GM23248 (cell line): Measurements from ENCODE around the gene ZNF385B. TPM values are rescaled to one million over a fixed set of nuclear protein-coding genes. Genes with fewer than 3 reads are reported as not detected.

Experiments
- DNase-seq: peaks from one replicate; pipeline ENCODE4 v3.0.0-alpha.2; 2015
- H2AFZ ChIP-seq: fragments of 200-600 bp; sonication (generic); 2 replicates; pipeline ENCODE4 v1.6.1; 2016; ENCODE audit warnings: antibody characterized with exemption
- H3F3A ChIP-seq: fragments of 200-600 bp; sonication (generic); 2 replicates; pipeline ENCODE4 v1.6.1; 2016; ENCODE audit warnings: mild to moderate bottlenecking, antibody characterized with exemption, mixed run types; ENCODE audit not compliant: insufficient read depth
- H3K27ac ChIP-seq: fragments of 200-600 bp; sonication (generic); 2 replicates; pipeline ENCODE4 v1.5.1; 2016; ENCODE audit warnings: mild to moderate bottlenecking
- H3K27me3 ChIP-seq: fragments of 200-600 bp; sonication (generic); replicated peaks from 2 replicates; pipeline ENCODE4 v1.6.1; 2016; ENCODE audit warnings: mild to moderate bottlenecking; ENCODE audit not compliant: insufficient read depth
- H3K36me3 ChIP-seq: fragments of 200-600 bp; sonication (generic); 2 replicates; pipeline ENCODE4 v1.6.1; 2016; ENCODE audit warnings: low read depth, mild to moderate bottlenecking
- H3K4me1 ChIP-seq: fragments of 200-600 bp; sonication (generic); 2 replicates; pipeline ENCODE4 v1.6.1; 2016; ENCODE audit warnings: mild to moderate bottlenecking; ENCODE audit not compliant: insufficient read depth
- H3K4me2 ChIP-seq: fragments of 200-600 bp; sonication (generic); one replicate; pipeline ENCODE4 v1.6.1; 2016; ENCODE audit warnings: mild to moderate bottlenecking; ENCODE audit not compliant: unreplicated experiment
- H3K4me3 ChIP-seq: fragments of 200-600 bp; sonication (generic); 2 replicates; pipeline ENCODE4 v1.5.1; 2016; ENCODE audit warnings: mild to moderate bottlenecking
- H3K79me2 ChIP-seq: fragments of 200-600 bp; sonication (generic); 2 replicates; pipeline ENCODE4 v1.6.1; 2016; ENCODE audit warnings: mild to moderate bottlenecking; ENCODE audit not compliant: insufficient read depth
- H3K9ac ChIP-seq: fragments of 200-600 bp; sonication (generic); 2 replicates; pipeline ENCODE4 v1.6.1; 2016; ENCODE audit warnings: mild to moderate bottlenecking
- H3K9me2 ChIP-seq: fragments of 200-600 bp; sonication (generic); 2 replicates; pipeline ENCODE4 v1.6.1; 2016; ENCODE audit warnings: mixed run types, mild to moderate bottlenecking, moderate library complexity; ENCODE audit not compliant: insufficient read depth
- H3K9me3 ChIP-seq: fragments of 200-600 bp; sonication (generic); one replicate; pipeline ENCODE4 v1.6.1; 2017; ENCODE audit warnings: low read depth
- H4K20me1 ChIP-seq: fragments of 200-600 bp; sonication (generic); 2 replicates; pipeline ENCODE4 v1.6.0; 2016; ENCODE audit not compliant: insufficient read depth
- EZH2 ChIP-seq: fragments of 200-600 bp; sonication (generic); IDR thresholded peaks from 2 replicates; pipeline ENCODE4 v1.6.1; 2018; ENCODE audit warnings: antibody characterized with exemption, mild to moderate bottlenecking; ENCODE audit not compliant: insufficient read depth, poor library complexity, severe bottlenecking
- EZH2phosphoT487 ChIP-seq: fragments of 200-600 bp; sonication (generic); IDR thresholded peaks from 2 replicates; pipeline ENCODE4 v1.6.1; 2018; ENCODE audit warnings: antibody characterized with exemption, moderate library complexity, mild to moderate bottlenecking, low read depth; ENCODE audit not compliant: insufficient read depth
- WGBS, 2 experiments: methylation state at CpG; one replicate each; pipeline ENCODE4 v1.1.6; 2015 to 2017; ENCODE audit warnings: low lambda C conversion rate in 2 of 2, low coverage in 1 of 2; ENCODE audit errors: missing lambda C conversion rate in 2 of 2; 5-methylcytosine and 5-hydroxymethylcytosine counted together
- in situ Hi-C: fragments of 300-500 bp; cut with MboI; formaldehyde crosslinking; loops from 2 replicates; pipeline ENCODE4 v1.15.0; 2020
- polyA plus RNA-seq: library from polyadenylated mRNA; unstranded; fragments of >200 nt; fragmentation: Nextera tagmentation; extraction: Ambion mirVana; gene quantifications from 2 replicates; pipeline ENCODE4 v1.2.1, GENCODE V29; 2016
- total RNA-seq: library from RNA; depleted of rRNA; stranded (reverse); fragments of >200 nt; shearing (Covaris generic); gene quantifications from 2 replicates; pipeline ENCODE4 v1.2.3, GENCODE V29; 2014

The ZNF385B gene
- total and polyA plus RNA-seq, 2 experiments from 2014 or later, result 0.30 TPM; not detected in 1

DNA sequence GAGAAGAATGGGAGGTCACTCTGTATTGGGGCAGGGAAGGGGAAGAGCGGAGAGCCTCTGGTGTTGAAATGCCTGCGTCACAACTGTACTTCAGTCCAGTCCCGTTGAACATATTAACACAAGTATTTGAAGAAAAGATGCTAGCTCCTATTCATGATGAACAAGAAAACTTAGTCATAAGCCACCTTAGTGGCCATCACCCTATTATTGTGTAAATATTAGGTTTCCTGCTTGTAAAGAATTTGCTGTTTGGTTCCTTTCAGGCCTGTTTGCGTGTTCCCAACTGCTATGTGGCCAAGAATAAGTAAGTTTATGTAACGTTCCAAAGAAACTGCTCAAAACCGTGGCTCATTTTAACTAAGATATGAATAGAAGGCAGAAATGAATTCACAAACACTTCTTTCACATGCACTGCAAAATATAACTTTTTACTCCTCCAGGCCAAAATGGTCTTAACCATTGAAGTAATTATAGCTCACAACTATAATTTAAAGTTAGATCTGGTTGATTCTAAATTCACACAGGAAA is 204.3 kb downstream of the ZNF385B start:
- no peak overlapping the region for H2AFZ ChIP-seq
- TF ChIP-seq EZH2 (no peak), EZH2phosphoT487 (no peak)
- no peaks in the 10 kb centered on the region for H4K20me1 ChIP-seq
- H3F3A ChIP-seq, result no peaks in the 10 kb centered on the region
- H3K79me2 ChIP-seq, result no peaks in the 10 kb centered on the region
- peaks cover 11% of the 10 kb centered on the region for H3K4me1 ChIP-seq
- H3K9ac ChIP-seq, result no peak overlapping the region
- no peak for DNase-seq
- H3K27me3 ChIP-seq, result no peaks in the 10 kb centered on the region
- H3K9me2 ChIP-seq, result no peaks in the 10 kb centered on the region
- H3K36me3 ChIP-seq, result no peaks in the 10 kb centered on the region
- WGBS, 2 experiments, result 75 to 80% methylated on average over 6 of the region's 6 CpGs
- no peak overlapping the region for H3K4me2 ChIP-seq
- no peak overlapping the region for H3K27ac ChIP-seq
- in situ Hi-C loops, result no loop called here
- no peaks in the 10 kb centered on the region for H3K9me3 ChIP-seq
- no peak overlapping the region for H3K4me3 ChIP-seq

DNA sequence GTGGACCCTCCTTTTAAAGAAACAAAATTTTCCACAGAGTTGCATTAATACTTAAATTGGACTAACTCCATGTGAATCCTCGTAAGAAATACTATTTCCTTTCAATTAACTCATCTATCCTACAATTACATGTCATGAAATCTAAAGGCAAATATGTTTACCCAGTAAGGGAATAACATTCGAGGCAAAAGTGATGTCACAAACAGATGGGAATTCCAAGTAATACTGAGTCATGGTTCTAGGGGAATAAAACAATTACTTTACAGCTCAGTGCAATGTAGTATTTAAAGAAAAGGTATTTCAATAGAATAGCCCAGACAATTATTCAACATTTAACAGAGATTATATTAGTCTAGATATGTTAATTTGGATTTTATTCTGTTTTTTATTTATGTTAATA is 205.8 kb downstream of the ZNF385B start:
- TF ChIP-seq EZH2, result no peak
- no peak for TF ChIP-seq EZH2phosphoT487
- Histone ChIP-seq H3F3A (no peaks in the 10 kb centered on the region), H4K20me1 (no peaks in the 10 kb centered on the region), H3K4me2 (peak overlapping the region; percentile 28), H3K4me1 (peaks cover 11% of the 10 kb centered on the region), H3K27ac (no peak overlapping the region), H3K36me3 (no peaks in the 10 kb centered on the region), H2AFZ (no peak overlapping the region), H3K9me3 (no peaks in the 10 kb centered on the region), H3K79me2 (no peaks in the 10 kb centered on the region), H3K9ac (no peak overlapping the region), H3K4me3 (no peak overlapping the region), H3K27me3 (no peaks in the 10 kb centered on the region), H3K9me2 (no peaks in the 10 kb centered on the region)
- peak; percentile 72 for DNase-seq
- 4 to 5% methylated on average over 2 of the region's 2 CpGs for WGBS, 2 experiments
- in situ Hi-C loops, result no loop called here

DNA sequence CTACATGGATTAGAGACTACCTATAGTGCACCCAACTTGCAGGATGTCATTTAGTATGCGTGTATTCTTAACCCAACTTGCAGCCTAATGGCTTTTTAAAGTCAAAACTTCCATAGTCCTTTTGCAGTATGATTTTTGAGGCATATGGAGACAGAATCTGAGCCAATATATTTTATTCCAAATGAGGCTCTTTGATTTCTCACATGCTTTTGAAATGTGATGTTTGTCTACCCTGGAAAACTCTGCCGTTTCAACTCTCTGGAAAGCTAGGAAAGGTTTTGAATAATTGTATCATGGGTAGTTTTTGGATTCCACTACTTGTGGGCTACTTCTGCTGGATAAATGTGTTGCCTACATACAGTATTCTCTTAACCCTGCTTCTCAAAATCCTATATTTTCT is 206.6 kb downstream of the ZNF385B start:
- Histone ChIP-seq H3K9me3 (no peaks in the 10 kb centered on the region), H3K36me3 (no peaks in the 10 kb centered on the region), H3F3A (no peaks in the 10 kb centered on the region), H3K4me2 (no peak overlapping the region), H3K9me2 (no peaks in the 10 kb centered on the region), H3K27me3 (no peaks in the 10 kb centered on the region), H3K4me1 (peaks cover 11% of the 10 kb centered on the region), H3K79me2 (no peaks in the 10 kb centered on the region), H3K27ac (no peak overlapping the region), H4K20me1 (no peaks in the 10 kb centered on the region), H3K4me3 (no peak overlapping the region), H2AFZ (no peak overlapping the region), H3K9ac (no peak overlapping the region)
- in situ Hi-C loops, result no loop called here
- DNase-seq, result no peak
- 96 to 98% methylated on average over 2 of the region's 2 CpGs for WGBS, 2 experiments
- TF ChIP-seq EZH2phosphoT487, result no peak
- TF ChIP-seq EZH2, result no peak

DNA sequence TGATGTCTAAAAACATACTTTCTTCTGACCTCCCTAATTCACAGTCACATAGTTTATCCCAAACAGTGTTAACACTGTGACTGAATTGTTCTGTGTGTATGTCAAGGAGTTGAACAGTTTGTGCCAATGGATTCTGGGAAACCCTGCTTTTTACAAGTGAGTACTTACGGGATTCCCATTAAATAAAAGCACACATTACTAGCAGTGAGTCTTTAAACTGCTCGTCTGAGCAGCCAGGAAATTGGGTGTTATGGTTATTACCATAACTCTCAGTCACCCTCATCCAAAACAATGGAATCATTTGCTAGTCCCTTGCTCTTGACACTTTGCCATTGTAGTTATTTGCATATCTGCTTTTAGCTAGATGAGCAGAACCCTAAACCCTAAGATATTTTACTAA is 209.1 kb downstream of the ZNF385B start:
- H3K9me2 ChIP-seq, result no peaks in the 10 kb centered on the region
- no peak overlapping the region for H3K27ac ChIP-seq
- H4K20me1 ChIP-seq, result no peaks in the 10 kb centered on the region
- in situ Hi-C loops, result no loop called here
- no peak overlapping the region for H3K4me2 ChIP-seq
- no peak overlapping the region for H3K4me3 ChIP-seq
- H3K36me3 ChIP-seq, result no peaks in the 10 kb centered on the region
- H3F3A ChIP-seq, result no peaks in the 10 kb centered on the region
- H3K4me1 ChIP-seq, result peaks cover 11% of the 10 kb centered on the region
- H3K9ac ChIP-seq, result no peak overlapping the region
- H2AFZ ChIP-seq, result no peak overlapping the region
- TF ChIP-seq EZH2 (no peak), EZH2phosphoT487 (no peak)
- 28 to 45% methylated on average over 2 of the region's 2 CpGs for WGBS, 2 experiments
- no peaks in the 10 kb centered on the region for H3K9me3 ChIP-seq
- no peak for DNase-seq
- no peaks in the 10 kb centered on the region for H3K79me2 ChIP-seq
- H3K27me3 ChIP-seq, result no peaks in the 10 kb centered on the region

DNA sequence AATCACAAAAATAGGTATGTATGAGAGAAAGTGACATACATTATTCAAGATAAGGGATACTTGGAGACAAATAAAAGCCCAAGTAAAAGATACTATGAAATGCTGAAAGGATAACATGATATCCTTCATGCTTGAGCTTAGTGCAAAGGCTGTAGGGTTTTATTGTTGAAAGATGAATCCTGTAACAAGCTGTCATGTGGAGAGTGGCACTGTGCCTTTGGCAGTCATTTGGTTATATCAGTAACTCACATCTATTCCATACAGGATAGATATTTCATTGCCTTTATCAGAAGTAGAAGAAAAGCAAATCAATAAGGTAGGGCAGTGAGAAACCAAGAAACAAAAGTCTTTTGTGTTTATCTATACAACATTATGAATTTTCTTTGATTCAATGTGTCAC is 211.0 kb downstream of the ZNF385B start:
- no peak overlapping the region for H3K4me3 ChIP-seq
- no peaks in the 10 kb centered on the region for H3K36me3 ChIP-seq
- no peak for DNase-seq
- no peak overlapping the region for H2AFZ ChIP-seq
- TF ChIP-seq EZH2 (no peak), EZH2phosphoT487 (no peak)
- no peaks in the 10 kb centered on the region for H3K9me2 ChIP-seq
- no peaks in the 10 kb centered on the region for H3K9me3 ChIP-seq
- H3K9ac ChIP-seq, result no peak overlapping the region
- H3F3A ChIP-seq, result no peaks in the 10 kb centered on the region
- H3K27me3 ChIP-seq, result no peaks in the 10 kb centered on the region
- H3K79me2 ChIP-seq, result no peaks in the 10 kb centered on the region
- no peaks in the 10 kb centered on the region for H4K20me1 ChIP-seq
- in situ Hi-C loops, result no loop called here
- H3K27ac ChIP-seq, result no peak overlapping the region
- H3K4me2 ChIP-seq, result no peak overlapping the region
- H3K4me1 ChIP-seq, result peaks cover 4% of the 10 kb centered on the region
